GM19193 (cell line): ENCODE results near the gene SIRT7.

Experiments
- POLR2A ChIP-seq: IDR thresholded peaks from 4 replicates; pipeline ENCODE4 v1.6.1; 2011; ENCODE audit not compliant: insufficient read depth, insufficient read length; ENCODE audit errors: extremely low read depth

SIRT7 gene

GRCh38 chr17:81907219-81908145 is 10.5 kb downstream of the SIRT7 start:
- TF ChIP-seq POLR2A, result no peak

- no peak for TF ChIP-seq POLR2A
Measured at GRCh38 chr17:81906476-81907218, 11.3 kb downstream of the SIRT7 start.

DNA sequence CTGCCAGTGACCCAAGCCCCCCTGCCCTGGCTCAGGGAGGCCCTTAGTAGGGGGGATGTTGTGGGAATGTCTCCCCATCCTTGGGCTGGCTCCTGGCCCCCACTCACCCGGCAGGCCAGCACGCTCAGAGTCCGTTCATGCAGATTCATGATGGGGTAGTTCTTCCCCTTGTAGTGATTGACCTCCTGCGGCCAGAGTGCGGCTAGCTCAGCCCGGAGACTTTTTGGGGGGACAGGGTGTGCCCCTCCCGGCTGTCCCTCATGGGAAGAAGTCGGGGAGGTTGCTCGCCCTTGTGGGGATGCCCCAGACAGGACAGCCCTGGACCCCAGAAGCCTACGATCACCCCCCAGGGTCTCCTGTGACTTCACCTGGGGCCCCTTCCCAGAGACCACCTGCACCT is 12.0 kb downstream of the SIRT7 start:
- no peak for TF ChIP-seq POLR2A

GRCh38 chr17:81905424-81905875 is 12.5 kb downstream of the SIRT7 start:
- no peak for TF ChIP-seq POLR2A

DNA sequence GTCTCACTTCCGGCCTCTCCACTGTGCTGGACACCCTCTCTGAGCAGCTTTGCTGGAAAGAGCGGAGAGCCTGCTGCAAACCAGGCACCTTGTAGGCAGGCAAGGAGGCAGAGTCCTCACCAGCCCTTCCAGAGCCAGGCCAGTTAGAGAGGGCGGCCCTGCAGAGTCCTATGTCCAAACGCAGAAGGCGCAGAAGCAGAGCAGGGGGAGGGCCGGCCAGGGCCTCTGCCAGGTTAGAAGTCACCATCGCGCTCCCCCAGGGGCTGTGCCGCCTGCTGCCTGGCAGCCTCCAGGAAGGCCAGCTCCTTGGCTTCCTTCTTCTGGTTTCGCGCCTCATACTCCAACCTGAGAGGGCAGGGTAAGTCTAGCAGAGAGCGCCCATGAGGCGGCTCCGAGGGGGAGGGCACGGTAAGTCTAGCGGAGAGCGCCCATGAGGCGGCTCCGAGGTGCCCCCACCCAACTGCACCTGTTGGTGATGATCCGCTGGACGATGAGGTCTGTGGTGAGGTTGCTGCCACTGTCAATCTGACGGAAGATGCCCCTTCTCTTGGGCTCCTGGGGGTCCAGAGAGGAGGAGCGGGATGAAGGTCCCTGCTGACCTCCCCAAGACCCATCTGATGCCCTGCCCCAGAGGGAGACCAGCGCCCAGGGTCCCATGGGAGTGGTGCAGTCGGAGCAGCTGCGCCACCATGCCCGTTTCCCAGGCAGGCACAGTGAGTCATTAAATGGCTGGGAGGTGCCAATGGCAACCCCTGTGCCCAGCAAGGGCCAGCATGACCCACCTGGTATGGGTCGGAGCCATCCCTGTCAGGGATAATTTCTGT is 13.2 kb downstream of the SIRT7 start:
- no peak for TF ChIP-seq POLR2A

DNA sequence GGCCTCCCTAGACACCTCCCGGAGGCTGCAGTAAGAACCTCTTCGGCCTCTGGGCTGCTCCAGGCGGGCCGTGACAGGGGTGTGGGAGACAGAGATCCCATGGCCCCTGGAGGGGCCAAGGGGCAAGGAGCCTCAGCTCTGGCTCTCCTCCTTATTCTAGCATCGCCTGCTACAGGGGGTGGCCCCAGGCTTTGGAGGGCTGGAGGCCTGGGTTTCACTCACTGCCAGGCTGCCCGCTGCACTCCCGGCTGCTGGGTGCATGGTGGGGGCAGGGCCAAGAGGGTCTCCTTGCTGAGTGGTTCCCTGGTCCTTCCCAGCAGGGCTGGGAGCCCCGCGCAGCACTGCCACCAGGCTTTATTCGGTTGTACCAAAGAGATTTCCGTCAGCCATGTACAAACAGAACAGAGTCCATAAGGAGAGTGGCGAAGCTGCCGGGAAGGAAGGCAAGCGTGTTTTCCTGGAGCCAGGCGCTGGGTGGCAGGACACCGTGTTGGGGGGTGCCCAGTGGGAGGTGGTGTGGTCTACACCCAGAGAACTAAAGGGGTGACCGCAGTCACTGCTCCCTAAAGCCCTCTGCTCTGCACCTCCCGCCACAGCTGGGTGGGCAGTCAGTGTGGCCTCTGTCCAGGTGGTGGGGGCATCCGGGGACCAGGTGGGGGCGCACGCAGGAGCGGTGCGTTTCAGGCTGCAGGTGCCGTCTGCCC is 13.9 kb downstream of the SIRT7 start:
- TF ChIP-seq POLR2A, result no peak

GRCh38 chr17:81903415-81903831 is 14.6 kb downstream of the SIRT7 start:
- TF ChIP-seq POLR2A, result no peak

DNA sequence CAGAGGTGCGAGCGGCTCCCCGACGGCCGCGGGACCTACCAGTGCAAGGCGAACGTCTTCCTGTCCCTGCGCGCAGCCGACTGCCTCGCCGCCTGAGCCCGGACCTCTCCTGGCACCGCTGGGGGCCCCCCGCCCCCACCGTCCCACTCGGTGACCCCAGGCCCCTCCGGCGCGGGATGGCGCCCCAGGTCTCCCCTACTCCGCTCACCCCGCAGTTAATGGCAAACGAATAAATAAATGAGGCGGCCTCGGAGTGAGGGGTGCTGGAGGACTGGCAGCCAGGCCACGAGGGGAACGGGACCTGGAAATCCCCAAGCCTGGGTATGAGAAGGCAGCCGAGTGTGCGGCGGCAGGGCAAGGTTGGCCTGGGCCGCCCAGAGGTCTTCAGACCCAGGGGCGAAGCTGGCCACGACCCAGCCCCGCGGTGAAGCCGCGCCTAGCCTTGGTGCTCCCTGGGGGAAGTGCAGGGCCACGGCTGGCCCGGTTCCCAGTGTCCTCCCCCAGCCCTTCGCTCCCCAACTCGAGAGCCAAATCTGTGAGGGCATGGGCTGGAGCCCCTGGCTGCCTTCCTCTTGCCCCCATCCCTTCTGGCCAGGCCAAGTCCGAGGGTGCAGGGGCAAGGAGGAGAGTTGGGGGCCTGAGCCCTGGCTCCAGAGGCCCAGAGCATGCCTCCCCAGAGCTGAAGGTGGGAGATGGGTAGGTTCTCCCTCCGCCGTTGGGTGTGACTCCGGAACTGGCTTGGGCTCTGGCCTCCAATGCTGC is 15.1 kb downstream of the SIRT7 start:
- TF ChIP-seq POLR2A, result no peak

DNA sequence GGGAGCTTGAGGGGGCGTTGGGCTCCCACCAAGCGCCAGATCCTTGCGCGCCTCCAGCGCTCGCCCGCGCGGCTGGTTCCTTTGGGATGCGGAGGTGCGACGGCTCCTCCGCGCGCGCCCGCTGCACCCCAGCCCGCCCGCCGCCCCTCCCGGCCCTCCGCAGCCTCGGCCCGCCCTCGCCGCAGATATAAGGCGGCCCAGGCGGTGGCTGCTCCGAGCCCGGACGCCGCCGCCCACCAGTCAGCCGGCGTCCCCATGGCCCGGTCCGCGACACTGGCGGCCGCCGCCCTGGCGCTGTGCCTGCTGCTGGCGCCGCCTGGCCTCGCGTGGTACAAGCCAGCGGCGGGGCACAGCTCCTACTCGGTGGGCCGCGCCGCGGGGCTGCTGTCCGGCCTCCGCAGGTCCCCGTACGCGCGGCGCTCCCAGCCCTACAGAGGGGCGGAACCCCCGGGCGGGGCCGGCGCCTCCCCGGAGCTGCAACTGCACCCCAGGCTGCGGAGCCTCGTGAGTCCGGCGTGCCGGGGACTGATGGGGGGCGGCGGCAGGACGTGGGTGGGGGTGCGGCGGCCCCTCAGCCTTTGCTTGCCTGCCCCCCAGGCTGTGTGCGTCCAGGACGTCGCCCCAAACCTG is 15.8 kb downstream of the SIRT7 start, which contains the start of gene NPB:
Gene NPB (plus strand): TSS at position 216 of the 630 bp plus-strand sequence. CDS start 40 bp downstream, at position 256.
- no peak for TF ChIP-seq POLR2A

- no peak for TF ChIP-seq POLR2A
Measured at GRCh38 chr17:81901167-81902022, 16.6 kb downstream of the SIRT7 start.

GRCh38 chr17:81900181-81900820 is 17.7 kb downstream of the SIRT7 start:
- no peak for TF ChIP-seq POLR2A
